Nephron (organoid): ENCODE measurements around the gene KCTD15.

Experiments used
- H3K27ac Mint-ChIP-seq, 3 experiments: 2 replicates each; pipeline ENCODE4 v1.8.0; 2020; ENCODE audit warnings: mixed read lengths in 3 of 3, mild to moderate bottlenecking in 2 of 3, moderate library complexity in 1 of 3
- H3K27me3 Mint-ChIP-seq: 2 replicates; pipeline ENCODE4 v1.8.0; 2021; ENCODE audit warnings: low read depth, mild to moderate bottlenecking, moderate library complexity, mixed read lengths
- H3K36me3 Mint-ChIP-seq: 2 replicates; pipeline ENCODE4 v1.8.0; 2020; ENCODE audit warnings: low read depth, mixed read lengths
- H3K4me1 Mint-ChIP-seq: 2 replicates; pipeline ENCODE4 v1.8.0; 2020; ENCODE audit warnings: mixed read lengths
- H3K4me3 Mint-ChIP-seq, 3 experiments: 2 replicates each; pipeline ENCODE4 v1.8.0; 2020; ENCODE audit warnings: mild to moderate bottlenecking in 3 of 3, mixed read lengths in 3 of 3, moderate library complexity in 2 of 3
- H3K9me3 Mint-ChIP-seq: 2 replicates; pipeline ENCODE4 v1.8.0; 2020; ENCODE audit warnings: mixed read lengths
- TF ChIP-seq, protein P1 (sequence below), 3 experiments: fragments of 200-600 bp; sonication (generic); IDR thresholded peaks; one replicate each; pipeline ENCODE4 v1.5.0; 2021; ENCODE audit warnings: antibody characterized with exemption in 3 of 3; ENCODE audit not compliant: unreplicated experiment in 3 of 3

KCTD15 gene

DNA sequence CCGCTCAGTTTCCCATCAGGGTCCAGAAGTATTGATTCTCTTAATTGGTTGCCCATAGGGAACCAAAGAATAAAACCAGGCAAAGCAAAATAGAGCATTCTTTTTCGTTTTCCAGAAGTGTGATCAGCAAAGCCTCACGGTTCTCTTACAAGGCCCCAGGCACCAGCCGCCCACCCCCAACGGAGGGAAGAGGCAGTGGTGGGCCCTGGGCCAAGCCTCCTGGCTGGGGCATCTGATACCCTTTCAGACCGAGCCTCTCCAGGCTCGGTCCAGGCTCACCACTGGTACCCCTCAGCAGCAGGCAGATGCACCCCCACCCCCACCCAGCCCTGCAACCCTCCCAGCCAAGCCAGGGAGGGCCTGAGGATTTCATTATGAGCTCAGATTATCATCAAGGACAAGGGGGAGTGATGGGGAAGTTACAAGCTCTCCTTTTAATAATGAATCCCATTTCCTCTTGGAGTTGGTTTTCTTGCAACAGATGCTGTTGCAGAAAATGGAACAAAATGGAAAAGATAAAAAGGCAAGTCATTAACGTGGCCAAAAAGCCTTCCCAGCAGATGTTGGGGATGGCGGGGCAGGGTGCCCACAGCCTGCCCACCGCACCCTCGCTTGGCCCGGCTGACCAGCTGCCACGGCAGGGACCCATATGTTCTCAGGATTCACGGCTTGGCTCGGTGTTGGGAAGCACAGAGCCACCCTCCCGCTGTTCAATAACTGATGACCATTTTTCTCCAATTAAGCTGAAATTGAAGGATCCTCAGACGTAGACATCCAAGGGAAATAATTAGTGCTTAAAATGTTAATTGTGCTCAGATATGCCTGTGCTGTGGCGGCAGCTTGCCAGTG is 45.9 kb upstream of the KCTD15 start:
- peaks cover 18% of the 10 kb centered on the region for H3K4me1 Mint-ChIP-seq
- H3K27ac Mint-ChIP-seq: no peak overlapping the region
- no peaks in the 10 kb centered on the region for H3K9me3 Mint-ChIP-seq
- peaks cover 18% of the 10 kb centered on the region for H3K27me3 Mint-ChIP-seq
- H3K4me3 Mint-ChIP-seq: no peak overlapping the region
- TF ChIP-seq, protein P1, sequence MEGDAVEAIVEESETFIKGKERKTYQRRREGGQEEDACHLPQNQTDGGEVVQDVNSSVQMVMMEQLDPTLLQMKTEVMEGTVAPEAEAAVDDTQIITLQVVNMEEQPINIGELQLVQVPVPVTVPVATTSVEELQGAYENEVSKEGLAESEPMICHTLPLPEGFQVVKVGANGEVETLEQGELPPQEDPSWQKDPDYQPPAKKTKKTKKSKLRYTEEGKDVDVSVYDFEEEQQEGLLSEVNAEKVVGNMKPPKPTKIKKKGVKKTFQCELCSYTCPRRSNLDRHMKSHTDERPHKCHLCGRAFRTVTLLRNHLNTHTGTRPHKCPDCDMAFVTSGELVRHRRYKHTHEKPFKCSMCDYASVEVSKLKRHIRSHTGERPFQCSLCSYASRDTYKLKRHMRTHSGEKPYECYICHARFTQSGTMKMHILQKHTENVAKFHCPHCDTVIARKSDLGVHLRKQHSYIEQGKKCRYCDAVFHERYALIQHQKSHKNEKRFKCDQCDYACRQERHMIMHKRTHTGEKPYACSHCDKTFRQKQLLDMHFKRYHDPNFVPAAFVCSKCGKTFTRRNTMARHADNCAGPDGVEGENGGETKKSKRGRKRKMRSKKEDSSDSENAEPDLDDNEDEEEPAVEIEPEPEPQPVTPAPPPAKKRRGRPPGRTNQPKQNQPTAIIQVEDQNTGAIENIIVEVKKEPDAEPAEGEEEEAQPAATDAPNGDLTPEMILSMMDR (IDR thresholded peaks at IDR 0.05; ENCODE audit: unreplicated experiment in 3 of 3): no peak
- no peaks in the 10 kb centered on the region for H3K36me3 Mint-ChIP-seq

DNA sequence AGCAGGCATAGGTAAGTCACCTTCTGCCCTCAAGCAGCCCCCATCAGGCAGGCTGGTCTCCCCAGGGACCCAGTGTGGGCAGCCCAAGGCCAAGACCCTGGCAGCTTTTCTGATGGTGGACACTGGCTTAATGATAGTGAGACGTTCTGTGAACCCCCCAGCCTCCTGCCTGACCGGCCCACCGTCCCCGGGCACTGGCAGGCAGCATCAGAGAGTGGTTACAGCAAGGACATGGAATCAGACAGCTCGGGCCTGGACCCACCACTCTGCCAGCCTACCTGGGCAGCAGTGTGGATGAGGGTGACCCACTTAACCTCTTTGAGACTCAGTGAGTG is 45.3 kb upstream of the KCTD15 start:
- H3K9me3 Mint-ChIP-seq: no peaks in the 10 kb centered on the region
- no peaks in the 10 kb centered on the region for H3K36me3 Mint-ChIP-seq
- H3K27me3 Mint-ChIP-seq: peaks cover 19% of the 10 kb centered on the region
- H3K27ac Mint-ChIP-seq: no peak overlapping the region
- H3K4me1 Mint-ChIP-seq: peaks cover 21% of the 10 kb centered on the region
- TF ChIP-seq, protein P1 (IDR thresholded peaks at IDR 0.05; ENCODE audit: unreplicated experiment in 3 of 3): no peak
- H3K4me3 Mint-ChIP-seq: no peak overlapping the region

DNA sequence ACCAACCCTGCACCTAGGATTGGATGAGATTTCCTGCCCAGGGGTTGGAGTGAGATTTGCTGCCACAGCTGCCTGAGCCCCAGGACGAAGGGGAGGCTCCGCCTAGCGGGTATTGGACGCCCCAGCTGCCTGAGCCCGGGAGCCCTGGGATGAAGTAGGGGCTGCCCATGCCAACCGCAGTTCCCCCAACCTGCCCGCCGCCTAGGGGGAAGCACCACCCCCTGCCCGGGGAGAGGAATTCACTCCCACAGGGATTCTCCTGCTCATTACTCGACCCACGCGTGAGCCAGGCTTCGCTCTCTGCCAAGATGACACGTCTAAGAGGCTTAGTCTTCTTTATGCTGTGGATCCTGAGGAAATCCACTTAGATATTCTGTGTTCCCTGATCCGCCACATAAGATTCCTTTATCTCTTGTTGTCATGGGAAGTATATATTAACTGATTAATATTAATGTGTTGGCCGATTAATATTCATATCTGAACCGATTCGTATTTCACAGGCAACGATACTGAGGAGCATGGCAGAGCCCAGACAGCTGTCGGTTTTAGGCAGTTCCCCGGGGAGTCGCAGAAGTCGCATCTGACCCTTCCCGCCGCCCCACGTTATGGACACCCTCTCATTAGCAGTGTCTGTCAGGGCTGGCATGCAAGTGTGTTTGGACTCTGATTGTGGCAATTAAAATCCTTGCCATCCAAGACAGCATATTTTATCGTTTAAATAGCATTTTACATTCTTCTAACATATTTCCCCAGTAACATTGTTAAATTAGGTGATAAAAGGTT is 44.5 kb upstream of the KCTD15 start:
- TF ChIP-seq, protein P1 (IDR thresholded peaks at IDR 0.05; ENCODE audit: unreplicated experiment in 3 of 3): no peak
- H3K36me3 Mint-ChIP-seq: no peaks in the 10 kb centered on the region
- H3K9me3 Mint-ChIP-seq: no peaks in the 10 kb centered on the region
- H3K4me1 Mint-ChIP-seq: peaks cover 21% of the 10 kb centered on the region
- H3K4me3 Mint-ChIP-seq: no peak overlapping the region
- no peak overlapping the region for H3K27ac Mint-ChIP-seq
- H3K27me3 Mint-ChIP-seq: peaks cover 19% of the 10 kb centered on the region

GRCh38 chr19:33752945-33753344 is 43.7 kb upstream of the KCTD15 start:
- Mint-ChIP-seq H3K27me3 (peaks cover 12% of the 10 kb centered on the region), H3K36me3 (no peaks in the 10 kb centered on the region), H3K4me3 (no peak overlapping the region), H3K4me1 (peaks cover 21% of the 10 kb centered on the region), H3K9me3 (no peaks in the 10 kb centered on the region), H3K27ac (no peak overlapping the region)
- TF ChIP-seq, protein P1 (IDR thresholded peaks at IDR 0.05; ENCODE audit: unreplicated experiment in 3 of 3): no peak

DNA sequence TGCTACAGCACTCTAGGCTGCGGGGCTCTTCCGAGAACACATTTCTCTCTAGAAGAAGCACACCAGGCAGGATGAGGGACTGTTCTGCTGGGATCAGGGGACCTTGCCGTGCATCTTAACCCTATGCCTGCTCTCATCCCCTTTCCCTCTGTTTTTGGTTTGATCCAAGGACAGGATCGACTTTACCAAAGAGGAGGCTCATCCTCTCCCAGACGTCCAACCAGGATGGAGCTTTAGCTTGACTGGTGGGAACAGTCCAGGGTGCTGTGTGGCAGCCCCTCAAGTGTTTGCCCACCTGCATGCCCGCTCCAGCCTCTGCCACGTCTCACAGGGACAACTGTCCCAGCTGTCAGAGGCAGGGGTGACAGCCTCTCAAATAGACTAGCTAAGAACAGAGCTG is 42.3 kb upstream of the KCTD15 start:
- H3K4me1 Mint-ChIP-seq: peaks cover 28% of the 10 kb centered on the region
- no peak overlapping the region for H3K27ac Mint-ChIP-seq
- no peaks in the 10 kb centered on the region for H3K36me3 Mint-ChIP-seq
- no peaks in the 10 kb centered on the region for H3K9me3 Mint-ChIP-seq
- H3K4me3 Mint-ChIP-seq: no peak overlapping the region
- TF ChIP-seq, protein P1 (IDR thresholded peaks at IDR 0.05; ENCODE audit: unreplicated experiment in 3 of 3): no peak
- peaks cover 17% of the 10 kb centered on the region for H3K27me3 Mint-ChIP-seq
